Fibroblast of skin of right biceps (primary cell): ENCODE measurements around the gene ABHD2.
"Not testable (repeated sequence)": the region's sequence is repeated elsewhere in the genome, so short reads cannot be mapped to it uniquely, and the experiment has no call there.

Experiments
- DNase-seq: peaks from one replicate; pipeline ENCODE4 v3.0.0-alpha.2; 2013

ABHD2 gene

GRCh38 chr15:89198934-89199333 lies 110.7 kb downstream of the ABHD2 start:
- no peak for DNase-seq

GRCh38 chr15:89199746-89200145 lies 111.5 kb downstream of the ABHD2 start:
- DNase-seq = no peak

GRCh38 chr15:89200182-89200581 lies 111.9 kb downstream of the ABHD2 start:
- no peak for DNase-seq

GRCh38 chr15:89201465-89202005 lies 113.3 kb downstream of the ABHD2 start:
- DNase-seq = no peak

GRCh38 chr15:89203705-89204273 lies 115.5 kb downstream of the ABHD2 start:
- no peak for DNase-seq

GRCh38 chr15:89205991-89206585 lies 117.8 kb downstream of the ABHD2 start:
- DNase-seq = no peak

GRCh38 chr15:89206908-89207331 lies 118.7 kb downstream of the ABHD2 start:
- DNase-seq = peak; percentile 64

GRCh38 chr15:89208256-89208655 lies 120.0 kb downstream of the ABHD2 start:
- DNase-seq = no peak

- DNase-seq = no peak
Observed at GRCh38 chr15:89209057-89209456, 120.8 kb downstream of the ABHD2 start.

- no peak for DNase-seq
Observed at GRCh38 chr15:89211678-89212170, 123.5 kb downstream of the ABHD2 start.

- no peak for DNase-seq
Observed at GRCh38 chr15:89215627-89216026, 127.4 kb downstream of the ABHD2 start.

GRCh38 chr15:89217031-89217430 lies 128.8 kb downstream of the ABHD2 start:
- no peak for DNase-seq

GRCh38 chr15:89217686-89218376 lies 129.6 kb downstream of the ABHD2 start:
- no peak for DNase-seq

GRCh38 chr15:89218531-89218930 lies 130.3 kb downstream of the ABHD2 start:
- no peak for DNase-seq

- DNase-seq = no peak
Observed at GRCh38 chr15:89221543-89221942, 133.3 kb downstream of the ABHD2 start, which contains the start of gene RLBP1. Gene RLBP1, minus strand, starts transcription at chr15:89221579. Its CDS starts 2,604 bp downstream, at chr15:89218975.

GRCh38 chr15:89225588-89225987 lies 137.3 kb downstream of the ABHD2 start:
- no peak for DNase-seq

GRCh38 chr15:89226359-89227221 lies 138.3 kb downstream of the ABHD2 start:
- no peak for DNase-seq

GRCh38 chr15:89227425-89227824 lies 139.2 kb downstream of the ABHD2 start:
- DNase-seq = no peak

GRCh38 chr15:89230277-89230676 lies 142.0 kb downstream of the ABHD2 start:
- DNase-seq = no peak

- DNase-seq = no peak
Observed at GRCh38 chr15:89231832-89232231, 143.6 kb downstream of the ABHD2 start.

GRCh38 chr15:89239883-89240810 lies 151.9 kb downstream of the ABHD2 start:
- DNase-seq = not testable (repeated sequence)
